HCT116 (cell line): ENCODE data around the gene WWOX. TPM values are rescaled to one million over a fixed set of nuclear protein-coding genes. Genes with fewer than 3 reads are reported as not detected.

ENCODE experiments used
- ATAC-seq: fragments of 200-7000 bp; cut with Tn5 transposase; 2 replicates; pipeline ENCODE4 v1.9.1; 2020; ENCODE audit warnings: mild to moderate bottlenecking, moderate library complexity
- BruUV-seq: library from RNA; stranded (reverse); fragments of 400-500 nt; replicated peaks from 2 replicates; lab custom pipeline; 2021; lab: Mats Ljungman, UMichigan
- CTCF ChIA-PET: fragments of 300-600 bp; sonication (Branson Sonifier 250); formaldehyde crosslinking; loops from one replicate; lab custom pipeline; 2021; ENCODE audit warnings: antibody characterized with exemption; lab: Charles Lee
- POLR2A ChIA-PET: fragments of 300-600, 350-600 bp; sonication (Branson Sonifier 250); formaldehyde crosslinking; loops from one replicate; lab custom pipeline; 2021; ENCODE audit warnings: antibody characterized with exemption; lab: Charles Lee
- RAD21 ChIA-PET, 2 experiments: fragments of 300-600 bp; sonication (Branson Sonifier 250); formaldehyde crosslinking; loops; one replicate each; lab custom pipeline; 2023; ENCODE audit warnings: low total read pairs in 2 of 2; ENCODE audit not compliant: uncharacterized antibody in 2 of 2, unreplicated experiment in 2 of 2, low non-redundant PET in 1 of 2; lab: Charles Lee
- DNase-seq: peaks from one replicate; pipeline ENCODE4 v3.0.0-alpha.2; 2010; ENCODE audit warnings: low read depth, low spot score
- H2AFZ ChIP-seq: fragments of 200-600 bp; shearing (Covaris generic), sonication (generic); 2 replicates; pipeline ENCODE4 v1.6.1; 2017; ENCODE audit warnings: low read depth, mixed run types, mixed read lengths, antibody characterized with exemption, low read length; ENCODE audit not compliant: poor library complexity, severe bottlenecking
- H3K27ac ChIP-seq: 2 replicates; pipeline ENCODE4 v1.5.1; 2012; ENCODE audit warnings: low read depth, low read length
- H3K27me3 ChIP-seq: fragments of 200-600 bp; sonication (generic); 2 replicates; pipeline ENCODE4 v1.6.1; 2016; ENCODE audit warnings: mixed run types, low read length, mixed read lengths; ENCODE audit not compliant: insufficient read depth
- H3K36me3 ChIP-seq, 2 experiments: fragments of 200-500 bp in 1 of 2; fragments of 200-600 bp in 1 of 2; sonication (Bioruptor generic) in 1 of 2; sonication (generic) in 1 of 2; 2 replicates each; pipeline versions ENCODE4 v1.5.1 to v1.6.1; 2014 to 2016; ENCODE audit warnings: low read length in 2 of 2, inconsistent platforms in 1 of 2, mixed read lengths in 1 of 2, mixed run types in 1 of 2; ENCODE audit not compliant: insufficient read depth in 2 of 2, control insufficient read depth in 1 of 2
- H3K4me1 ChIP-seq, 2 experiments: fragments of 200-600 bp in 1 of 2; sonication (generic) in 1 of 2; 2 replicates each; pipeline versions ENCODE4 v1.5.1 to v1.6.1; 2012 to 2017; ENCODE audit warnings: low read length in 2 of 2, inconsistent platforms in 1 of 2, mild to moderate bottlenecking in 1 of 2, mixed read lengths in 1 of 2, mixed run types in 1 of 2, moderate library complexity in 1 of 2; ENCODE audit not compliant: insufficient read depth in 2 of 2, control insufficient read depth in 1 of 2
- H3K4me2 ChIP-seq: fragments of 200-600 bp; sonication (generic); 2 replicates; pipeline ENCODE4 v1.6.1; 2017; ENCODE audit warnings: mixed run types, low read length, mixed read lengths
- H3K4me3 ChIP-seq, 2 experiments: fragments of 200-600 bp in 1 of 2; sonication (generic) in 1 of 2; replicated peaks in 1 of 2; 2 replicates each; pipeline ENCODE4 v1.5.1; 2011 to 2016; ENCODE audit warnings: low read length in 2 of 2, control low read depth in 1 of 2, low read depth in 1 of 2, mild to moderate bottlenecking in 1 of 2, mixed read lengths in 1 of 2, mixed run types in 1 of 2
- H3K79me2 ChIP-seq: fragments of 200-600 bp; sonication (generic); 2 replicates; pipeline ENCODE4 v1.6.1; 2017; ENCODE audit warnings: mild to moderate bottlenecking, mixed run types, low read length, moderate library complexity, mixed read lengths; ENCODE audit not compliant: insufficient read depth
- H3K9ac ChIP-seq: fragments of 200-600 bp; sonication (generic); 2 replicates; pipeline ENCODE4 v1.6.1; 2016; ENCODE audit warnings: low read length, mixed read lengths
- H3K9me2 ChIP-seq: fragments of 200-600 bp; sonication (generic), shearing (Covaris generic); 2 replicates; pipeline ENCODE4 v1.6.1; 2017; ENCODE audit warnings: mixed run types, mild to moderate bottlenecking, moderate library complexity; ENCODE audit not compliant: insufficient read depth
- H3K9me3 ChIP-seq, 2 experiments: fragments of 200-500 bp in 1 of 2; fragments of 200-600 bp in 1 of 2; sonication (Bioruptor generic) in 1 of 2; sonication (generic) in 1 of 2; 2 replicates each; pipeline ENCODE4 v1.6.1; 2014 to 2017; ENCODE audit warnings: low read length in 2 of 2, mixed read lengths in 2 of 2, inconsistent platforms in 1 of 2, low read depth in 1 of 2, mild to moderate bottlenecking in 1 of 2, mixed run types in 1 of 2, moderate library complexity in 1 of 2; ENCODE audit not compliant: control insufficient read depth in 1 of 2, insufficient read depth in 1 of 2
- H4K20me1 ChIP-seq: fragments of 200-600 bp; sonication (generic), shearing (Covaris generic); 2 replicates; pipeline ENCODE4 v1.6.1; 2017; ENCODE audit warnings: mixed run types, mild to moderate bottlenecking, moderate library complexity; ENCODE audit not compliant: insufficient read depth
- ATF3 ChIP-seq: IDR thresholded peaks from 2 replicates; pipeline ENCODE4 v1.6.1; 2012
- CEBPB ChIP-seq: IDR thresholded peaks from 2 replicates; pipeline ENCODE4 v1.6.1; 2012; ENCODE audit warnings: low read depth
- CTCF ChIP-seq, 3 experiments: fragments of 200-600 bp in 1 of 3; sonication (generic) in 1 of 3; IDR thresholded peaks in 2 of 3; conservative IDR thresholded peaks in 1 of 3; 2 replicates each; pipeline ENCODE4 v1.5.1; 2012 to 2017; ENCODE audit warnings: low read depth in 2 of 3, low read length in 2 of 3, antibody characterized with exemption in 1 of 3, borderline replicate concordance in 1 of 3, control low read depth in 1 of 3, mild to moderate bottlenecking in 1 of 3, mixed read lengths in 1 of 3, mixed run types in 1 of 3, moderate library complexity in 1 of 3; ENCODE audit not compliant: insufficient read depth in 1 of 3
- ELF1 ChIP-seq: IDR thresholded peaks from 2 replicates; pipeline ENCODE4 v1.6.1; 2012; ENCODE audit warnings: low read depth, borderline replicate concordance
- FOSL1 ChIP-seq: IDR thresholded peaks from 2 replicates; pipeline ENCODE4 v1.6.1; 2012; ENCODE audit warnings: low read depth
- REST ChIP-seq: IDR thresholded peaks from 2 replicates; pipeline ENCODE4 v1.6.1; 2012; ENCODE audit warnings: low read depth
- ZBTB33 ChIP-seq: IDR thresholded peaks from 2 replicates; pipeline ENCODE4 v1.6.1; 2011; ENCODE audit warnings: mild to moderate bottlenecking, low read length, moderate library complexity; ENCODE audit not compliant: insufficient replicate concordance; ENCODE audit errors: extremely low read depth
- ZFX ChIP-seq: fragments of 450-650 bp; IDR thresholded peaks from 2 replicates; pipeline ENCODE4 v1.6.1; 2017
- ZNF274 ChIP-seq: fragments of 200-500 bp; sonication (Bioruptor generic); IDR thresholded peaks from 2 replicates; pipeline ENCODE4 v1.6.1; 2014; ENCODE audit warnings: mild to moderate bottlenecking, low read depth, low read length, inconsistent platforms
- intact Hi-C: fragments of 100-400 bp; cut with micrococcal nuclease; formaldehyde crosslinking; loops from 2 replicates; pipeline ENCODE4 v1.10.0; 2022
- total RNA-seq: library from RNA; stranded (reverse); gene quantifications from one replicate; pipeline ENCODE4 v1.2.1, GENCODE V29; 2021; ENCODE audit not compliant: unreplicated experiment

The WWOX gene
- total RNA-seq, 1 experiment from 2014 or later: 13.7 TPM

GRCh38 chr16:78244131-78244895 is 144.9 kb downstream of the WWOX start:
- BruUV-seq: no TSS peak
- ChIA-PET CTCF (no interaction called here), POLR2A (no interaction called here), RAD21 (no interaction called here)
- H3K27me3 ChIP-seq: no peaks in the 10 kb centered on the region
- H3K4me2 ChIP-seq: no peak overlapping the region
- H3K9ac ChIP-seq: no peak overlapping the region
- intact Hi-C loops: no loop called here
- H4K20me1 ChIP-seq: no peaks in the 10 kb centered on the region
- no peak for DNase-seq
- no peak overlapping the region for H2AFZ ChIP-seq
- H3K4me1 ChIP-seq: no peaks in the 10 kb centered on the region
- H3K36me3 ChIP-seq: no peaks in the 10 kb centered on the region
- H3K4me3 ChIP-seq: no peak overlapping the region
- no peak for TF ChIP-seq REST
- TF ChIP-seq FOSL1: no peak
- no peak for TF ChIP-seq CEBPB
- no peak for TF ChIP-seq ATF3
- TF ChIP-seq ELF1: no peak
- no peak for TF ChIP-seq ZFX
- no peak for TF ChIP-seq ZBTB33
- TF ChIP-seq ZNF274: no peak
- TF ChIP-seq CTCF (IDR thresholded peaks at IDR 0.05 in 2 of 3, conservative IDR thresholded peaks at IDR 0.05 in 1 of 3; ENCODE audit: borderline replicate concordance in 1 of 3, insufficient read depth in 1 of 3, low read depth in 2 of 3, low read length in 2 of 3): no peak
- ATAC-seq: no peak
- H3K27ac ChIP-seq: no peak overlapping the region
- H3K79me2 ChIP-seq: no peaks in the 10 kb centered on the region
- H3K9me2 ChIP-seq: no peaks in the 10 kb centered on the region
- no peaks in the 10 kb centered on the region for H3K9me3 ChIP-seq
